ENCODE data around the gene DCLK3. TPM values are rescaled to one million over a fixed set of nuclear protein-coding genes. Genes with fewer than 3 reads are reported as not detected.

The DCLK3 gene
- total and polyA plus RNA-seq, 10 of the 15 experiments (the other 5 are each of a cell fraction or from before 2014, with no cell fraction given): not detected

GRCh38 chr3:36669764-36670163, 94.6 kb downstream of the DCLK3 start:
- Histone ChIP-seq H3K27ac (ENCODE audit: control insufficient read depth, insufficient read depth) (no peak overlapping the region), H3K4me2 (ENCODE audit: control insufficient read depth, insufficient read depth) (no peak overlapping the region), H3K79me2 (ENCODE audit: control insufficient read depth, insufficient read depth, low read length) (no peaks in the 10 kb centered on the region), H3K9ac (ENCODE audit: control insufficient read depth, insufficient read depth, low read length) (no peak overlapping the region), H2AFZ (ENCODE audit: control insufficient read depth, low read depth, low read length) (no peak overlapping the region), H3K27me3 (replicated peaks in 1 of 2; ENCODE audit: control insufficient read depth in 2 of 2, insufficient read depth in 2 of 2, low read length in 1 of 2) (no peaks in the 10 kb centered on the region), H4K20me1 (ENCODE audit: control insufficient read depth, insufficient read depth) (no peaks in the 10 kb centered on the region), H3K4me3 (no peak overlapping the region), H3K9me3 (replicated peaks; ENCODE audit: control insufficient read depth, insufficient read depth, low read length) (no peaks in the 10 kb centered on the region), H3K36me3 (ENCODE audit: control insufficient read depth in 2 of 2, insufficient read depth in 2 of 2, low read length in 1 of 2) (no peaks in the 10 kb centered on the region), H3K4me1 (ENCODE audit: control insufficient read depth, insufficient read depth, low read length) (no peaks in the 10 kb centered on the region)
- ChIA-PET RAD21 (ENCODE audit: unreplicated experiment) (no interaction called here), CTCF (no interaction called here), POLR2A (no interaction called here), SMC1A (ENCODE audit: uncharacterized antibody, unreplicated experiment) (no interaction called here)
- intact Hi-C loops (cut with micrococcal nuclease; ENCODE audit: unreplicated experiment) (no loop called here), in situ Hi-C loops (cut with MboI) (no loop called here)
- TF ChIP-seq USF1 (IDR thresholded peaks at IDR 0.05; ENCODE audit: borderline replicate concordance, extremely low read length, insufficient read depth, low read depth, low read length) (no peak), NFYA (IDR thresholded peaks at IDR 0.05; ENCODE audit: borderline replicate concordance, low read depth, low read length) (no peak), MAX (IDR thresholded peaks at IDR 0.05; ENCODE audit: low read depth, low read length) (no peak), IKZF1 (conservative IDR thresholded peaks at IDR 0.05) (no peak), NRF1 (conservative IDR thresholded peaks at IDR 0.05; ENCODE audit: low read depth, low read length) (no peak), IKZF2 (IDR thresholded peaks at IDR 0.05) (no peak), IRF4 (IDR thresholded peaks at IDR 0.05; ENCODE audit: low read depth, low read length) (no peak), ZBTB4 (CRISPR knock-in tag; IDR thresholded peaks at IDR 0.05) (no peak), TCF3 (IDR thresholded peaks at IDR 0.05; ENCODE audit: borderline replicate concordance, insufficient read depth, low read depth, low read length) (no peak), ZBTB33 (IDR thresholded peaks at IDR 0.05) (no peak)
- no peak for ATAC-seq
- FAIRE-seq: no peak
- BruUV-seq (replicated peaks): no TSS peak
- no peak for DNase-seq (ENCODE audit: low read depth, low spot score)
- WGBS (ENCODE audit: insufficient coverage, insufficient replicate concordance, low lambda C conversion rate, missing lambda C conversion rate): 38% methylated on average over 3 of the region's 3 CpGs
